ENCODE measurements around the gene FTSJ1.

FTSJ1 gene

DNA sequence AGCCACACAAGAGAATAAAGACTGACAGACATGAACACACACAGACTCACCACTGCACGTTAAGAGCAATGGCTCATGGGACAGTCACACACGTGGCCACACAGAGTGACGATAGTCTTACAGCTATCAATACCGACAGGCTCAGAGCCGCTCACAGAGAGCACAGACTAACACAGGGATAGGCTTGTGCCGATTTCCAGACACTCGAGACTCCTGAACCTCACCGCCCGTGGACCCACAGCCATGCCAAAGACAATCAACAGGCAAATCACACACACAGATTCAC, 5.2 kb upstream of the FTSJ1 start:
- DNase-seq (ENCODE audit: low spot score): no peak

DNA sequence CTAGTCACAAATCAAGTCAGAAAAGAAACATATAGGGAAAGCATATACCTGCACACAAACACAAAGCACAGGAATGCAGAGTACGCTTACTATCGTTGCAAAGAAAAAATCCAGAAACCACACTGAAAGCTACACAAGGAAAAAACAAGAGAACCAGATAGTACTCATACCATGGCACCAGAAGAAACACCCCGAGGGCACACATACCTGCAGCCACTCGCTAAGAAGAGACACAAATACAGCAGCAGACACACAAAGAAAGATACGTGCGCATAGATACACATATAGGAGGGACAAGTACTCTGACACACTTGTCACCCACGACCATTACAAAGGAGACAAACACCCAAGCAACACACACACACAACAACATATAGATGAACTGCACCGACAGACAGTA, 4.5 kb upstream of the FTSJ1 start:
- no peak for DNase-seq (ENCODE audit: low spot score)

DNA sequence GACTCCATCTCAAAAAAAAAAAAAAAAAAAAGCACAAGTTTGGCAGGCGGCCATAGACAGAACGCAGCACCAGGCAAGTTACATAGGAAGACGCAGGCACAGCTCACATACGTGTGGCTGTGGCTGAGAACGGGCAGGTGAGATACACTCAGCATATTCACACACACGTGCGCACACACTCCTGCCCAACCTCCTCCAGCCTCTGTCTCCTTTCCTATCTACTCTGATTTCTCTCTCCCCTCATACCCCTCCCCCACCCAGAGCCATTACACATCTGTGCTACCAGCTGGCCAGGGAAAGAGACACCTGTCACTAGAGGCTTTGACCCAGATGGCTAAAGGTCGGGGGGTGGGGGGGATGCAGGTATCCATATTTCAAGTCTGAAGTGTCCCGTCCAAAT, 3.8 kb upstream of the FTSJ1 start:
- DNase-seq (ENCODE audit: low spot score): no peak

DNA sequence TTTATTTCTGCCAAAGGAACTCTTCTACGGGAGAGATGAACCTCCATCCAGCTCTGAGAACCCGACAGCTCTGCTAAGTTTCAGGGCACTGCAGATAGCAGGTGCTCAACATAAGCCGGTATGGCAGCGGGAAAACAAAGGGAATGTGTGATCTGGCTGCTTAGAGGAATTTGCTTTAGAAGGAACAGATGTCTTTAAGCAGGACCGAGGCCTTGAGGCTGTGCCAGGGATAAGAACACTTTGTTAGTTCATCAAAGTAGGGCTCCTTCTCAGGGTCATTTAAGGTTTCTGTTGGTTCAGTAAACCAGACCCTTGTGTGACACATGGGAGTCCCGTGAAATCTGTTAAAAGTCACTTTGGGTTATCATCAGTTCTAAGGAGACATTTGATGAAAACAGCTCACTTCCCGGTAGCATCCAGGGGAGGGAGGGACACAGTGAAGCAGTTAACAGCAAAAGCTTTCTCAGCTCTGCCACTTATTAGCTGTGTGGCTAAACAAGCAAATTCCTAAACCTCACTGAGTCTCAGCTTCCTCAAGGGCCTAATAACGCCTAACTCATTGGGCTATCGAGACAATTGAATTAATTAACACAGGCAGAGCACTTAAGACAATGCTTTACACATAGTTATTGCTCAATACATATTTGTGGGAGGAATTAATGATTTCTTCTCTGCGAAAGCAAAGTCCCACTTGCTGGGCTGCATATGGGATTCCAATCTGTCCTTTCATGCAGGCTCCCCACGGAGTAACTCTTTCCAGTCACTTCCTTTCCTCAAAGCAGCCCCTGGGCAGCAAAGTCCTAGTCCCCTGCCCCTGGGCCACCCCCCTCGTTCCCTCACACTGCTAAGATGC, 2.9 kb upstream of the FTSJ1 start:
- DNase-seq (ENCODE audit: low spot score): no peak

DNA sequence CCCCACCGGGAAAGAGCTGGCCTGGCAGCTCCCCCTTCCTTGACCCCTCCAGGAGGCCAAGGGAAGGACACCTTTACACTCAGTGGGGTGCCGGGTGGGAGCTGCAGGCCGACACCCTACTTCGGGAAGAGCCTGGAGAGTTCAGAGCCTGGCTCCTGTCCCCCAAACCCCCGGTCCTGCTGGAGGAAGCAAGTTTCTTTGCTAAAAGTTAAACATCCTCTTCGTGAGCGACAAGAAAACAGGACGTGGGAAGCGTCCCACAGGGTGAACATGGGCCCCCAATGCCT, 2.4 kb upstream of the FTSJ1 start:
- no peak for DNase-seq (ENCODE audit: low spot score)

DNA sequence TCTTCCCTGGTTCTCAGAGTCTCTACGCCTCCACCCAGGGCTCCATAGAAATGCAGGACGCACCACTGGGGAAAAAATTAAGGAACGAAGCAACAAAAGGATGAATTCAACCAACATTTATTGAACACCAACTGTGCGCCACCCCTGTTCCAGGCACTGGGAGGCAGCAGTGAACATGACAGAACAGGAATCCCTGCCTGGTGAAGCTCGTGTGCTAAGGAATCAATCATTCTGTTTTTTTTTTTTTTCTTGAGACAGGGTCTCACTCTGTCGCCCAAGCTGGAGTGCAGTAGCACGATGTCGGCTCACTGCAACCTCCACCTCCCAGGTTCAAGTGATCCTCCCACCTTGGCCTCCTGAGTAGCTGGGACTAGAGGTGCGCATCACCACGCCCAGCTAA, 1.9 kb upstream of the FTSJ1 start:
- no peak for DNase-seq (ENCODE audit: low spot score)

DNA sequence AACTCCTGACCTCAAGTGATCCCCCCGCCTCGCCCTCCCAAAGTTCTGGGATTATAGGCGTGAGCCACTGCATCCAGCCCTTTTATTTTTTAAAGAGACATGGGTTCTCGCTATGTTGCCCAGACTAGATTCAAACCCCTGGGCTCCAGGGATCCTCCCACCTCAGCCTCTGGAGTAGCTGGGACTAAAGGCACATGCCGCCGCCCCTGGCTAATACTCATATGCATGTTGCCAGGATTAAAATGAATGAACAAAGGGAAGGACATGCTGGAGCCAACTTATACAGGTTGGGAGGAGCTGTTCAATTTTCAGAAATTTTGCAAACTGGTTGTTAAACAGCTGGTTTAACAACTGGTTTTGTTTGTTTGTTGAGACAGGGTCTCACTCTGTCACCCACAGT, 1.4 kb upstream of the FTSJ1 start:
- no peak for DNase-seq (ENCODE audit: low spot score)

DNA sequence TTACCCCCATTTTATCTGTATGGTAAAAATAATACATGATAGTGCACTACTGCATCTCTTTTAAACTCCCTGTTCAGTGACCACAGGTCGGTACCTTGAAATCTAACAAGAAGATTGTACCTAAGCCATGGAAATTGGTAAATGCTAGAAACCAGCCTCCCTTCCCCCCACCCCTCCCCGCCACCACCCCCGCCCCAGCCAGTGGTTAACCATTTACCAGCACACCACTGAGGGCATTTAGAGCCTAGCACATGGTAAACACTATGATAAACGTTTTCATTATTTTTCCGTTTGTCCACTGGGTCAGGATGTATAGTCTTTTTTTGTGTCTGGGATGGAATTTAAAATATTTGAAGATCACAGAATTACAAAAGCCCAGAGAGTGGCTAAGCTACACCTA, 703 bp upstream of the FTSJ1 start:
- no peak for DNase-seq (ENCODE audit: low spot score)

DNA sequence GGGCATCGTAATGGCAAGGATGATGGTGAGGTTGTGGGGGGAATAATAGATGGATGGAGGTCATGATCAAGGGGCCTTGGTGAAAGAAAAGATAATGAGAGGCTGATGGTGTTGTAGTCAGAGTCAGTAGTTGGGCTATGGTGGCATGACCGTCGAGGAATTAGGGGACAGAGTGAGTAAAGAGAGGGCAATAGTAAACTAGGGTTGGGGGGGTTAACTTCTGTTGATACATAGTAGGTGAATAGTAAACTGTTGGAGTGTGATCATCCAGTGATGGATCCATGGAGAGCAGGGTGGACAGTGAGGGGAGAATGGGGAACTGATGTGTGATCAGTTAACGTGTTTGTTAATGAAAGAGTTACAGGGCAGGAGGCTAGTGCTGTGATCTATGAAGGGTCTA, 920 bp downstream of the FTSJ1 start:
- DNase-seq (ENCODE audit: low spot score): no peak

DNA sequence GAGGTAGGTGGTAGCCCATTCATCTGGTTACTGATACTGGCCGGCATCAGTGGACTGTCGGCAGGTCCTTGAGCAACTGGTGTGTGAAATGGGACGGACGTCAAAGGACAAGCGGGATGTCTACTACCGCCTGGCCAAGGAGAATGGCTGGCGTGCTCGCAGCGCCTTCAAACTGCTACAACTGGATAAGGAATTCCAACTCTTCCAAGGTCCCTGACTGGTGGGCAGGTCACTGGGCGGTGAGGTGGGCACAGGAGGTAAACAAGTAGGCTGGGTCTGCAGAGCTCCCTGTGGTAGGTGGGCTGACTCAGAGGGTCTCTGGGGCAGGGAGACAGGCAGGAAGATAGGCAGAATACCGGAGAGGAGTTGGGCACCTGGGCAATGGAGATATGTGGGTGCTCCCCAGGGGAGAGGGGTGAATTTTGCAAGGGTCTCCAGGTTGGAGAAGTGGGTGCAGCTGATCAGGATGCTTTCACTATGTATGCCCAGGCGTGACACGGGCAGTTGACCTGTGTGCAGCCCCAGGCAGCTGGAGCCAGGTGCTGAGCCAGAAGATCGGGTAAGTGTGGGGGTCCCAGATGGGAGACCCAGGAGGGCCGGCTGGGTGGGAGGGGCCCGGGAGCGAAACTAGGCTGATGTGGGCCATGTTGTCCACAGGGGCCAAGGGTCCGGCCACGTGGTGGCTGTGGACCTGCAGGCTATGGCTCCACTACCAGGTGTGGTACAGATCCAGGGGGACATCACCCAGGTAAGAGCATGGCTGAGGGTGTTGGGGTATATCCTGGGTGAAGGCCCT, 2.2 kb downstream of the FTSJ1 start:
- DNase-seq (ENCODE audit: low spot score): no peak

DNA sequence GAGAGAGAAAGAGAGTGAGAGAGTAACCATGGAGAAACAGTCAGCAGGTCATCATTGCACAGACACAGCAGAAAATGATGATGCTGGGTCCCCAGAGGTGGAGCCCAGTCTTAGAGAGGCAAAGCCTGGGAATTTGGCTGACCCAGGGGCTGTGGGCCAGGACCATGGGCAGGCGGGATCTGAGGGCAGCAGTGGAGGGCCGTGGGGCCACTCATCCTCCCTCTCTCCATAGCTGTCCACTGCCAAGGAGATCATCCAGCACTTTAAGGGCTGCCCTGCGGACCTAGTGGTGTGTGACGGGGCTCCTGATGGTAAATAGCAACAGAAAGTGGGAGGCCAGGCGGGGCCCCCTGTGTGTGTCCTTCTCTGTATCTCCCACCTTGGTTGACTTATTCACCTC, 2.8 kb downstream of the FTSJ1 start:
- no peak for DNase-seq (ENCODE audit: low spot score)

DNA sequence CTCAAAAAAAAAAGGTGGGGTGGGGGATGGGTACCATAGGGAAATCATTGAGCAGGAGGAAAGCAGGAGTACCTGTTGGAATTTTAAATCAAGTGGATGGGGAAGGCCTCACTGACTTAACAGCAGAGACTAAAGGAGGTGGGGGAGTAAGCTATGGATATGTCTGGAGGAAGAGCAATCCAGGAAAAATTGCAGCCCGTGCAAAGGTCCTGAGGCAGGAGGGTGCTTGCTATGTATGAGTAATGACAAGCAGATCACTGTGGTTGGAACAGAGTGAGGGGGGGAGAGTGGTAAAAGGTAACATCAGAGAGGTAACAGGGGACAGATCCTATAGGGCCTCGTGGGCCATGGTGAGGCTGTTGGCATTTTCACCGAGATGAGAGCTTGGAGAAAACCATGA, 4.1 kb downstream of the FTSJ1 start:
- no peak for DNase-seq (ENCODE audit: low spot score)

DNA sequence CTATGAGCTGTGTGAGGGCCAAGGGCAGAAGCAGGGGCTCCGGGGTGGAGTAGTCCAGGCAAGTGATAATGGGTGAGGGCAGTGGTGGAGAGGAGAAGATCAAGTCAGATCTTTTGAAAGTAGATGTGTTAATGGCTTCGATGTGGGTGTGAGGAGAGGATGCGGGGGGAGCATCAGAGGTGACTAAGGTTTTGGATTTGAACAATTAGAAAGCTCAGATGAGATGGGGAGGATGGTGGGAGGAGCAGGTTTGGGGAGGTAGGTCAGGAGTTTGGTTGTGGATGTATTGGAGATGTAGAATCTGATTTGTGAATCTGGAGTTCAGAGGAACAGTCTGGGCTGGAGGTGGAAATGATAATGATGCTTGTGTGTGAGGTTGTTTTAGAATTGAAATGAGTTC, 4.6 kb downstream of the FTSJ1 start:
- no peak for DNase-seq (ENCODE audit: low spot score)

DNA sequence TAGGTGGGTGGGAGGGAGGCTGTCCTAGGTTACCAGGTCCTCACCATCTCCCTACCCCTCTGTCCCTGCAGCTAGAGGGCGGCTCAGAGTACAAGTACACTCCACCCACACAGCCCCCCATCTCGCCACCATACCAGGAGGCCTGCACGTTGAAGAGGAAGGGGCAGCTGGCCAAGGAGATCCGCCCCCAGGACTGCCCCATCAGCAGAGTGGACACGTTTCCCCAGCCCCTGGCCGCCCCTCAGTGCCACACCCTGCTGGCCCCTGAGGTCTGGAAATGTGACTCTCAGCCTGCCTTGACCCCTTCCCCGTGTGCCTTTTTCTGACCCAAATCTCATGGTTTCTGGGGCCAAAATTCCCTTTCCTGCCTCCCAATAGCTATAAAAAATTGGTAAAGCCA, 6.5 kb downstream of the FTSJ1 start:
- no peak for DNase-seq (ENCODE audit: low spot score)

DNA sequence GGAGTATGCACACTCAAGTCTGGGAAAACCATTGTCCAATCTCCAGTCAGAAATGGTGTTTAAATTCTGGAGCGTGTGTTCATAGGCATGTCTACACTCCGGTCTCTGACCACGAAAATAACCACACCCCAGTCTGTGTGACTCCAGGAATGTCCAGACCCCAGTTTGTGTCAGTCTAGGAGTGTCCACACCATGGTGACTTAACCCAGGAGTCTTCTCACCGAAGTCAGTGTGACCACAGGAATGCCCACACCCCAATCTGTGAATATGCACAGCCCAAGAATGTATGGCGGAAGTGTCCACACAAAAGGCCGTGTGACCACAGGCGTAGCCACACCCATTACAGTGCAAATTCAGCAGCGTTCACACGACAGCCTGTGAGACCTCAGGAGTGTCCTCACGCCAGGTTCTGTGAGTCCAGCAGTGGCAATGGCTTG, 11.4 kb downstream of the FTSJ1 start:
- no peak for DNase-seq (ENCODE audit: low spot score)

DNA sequence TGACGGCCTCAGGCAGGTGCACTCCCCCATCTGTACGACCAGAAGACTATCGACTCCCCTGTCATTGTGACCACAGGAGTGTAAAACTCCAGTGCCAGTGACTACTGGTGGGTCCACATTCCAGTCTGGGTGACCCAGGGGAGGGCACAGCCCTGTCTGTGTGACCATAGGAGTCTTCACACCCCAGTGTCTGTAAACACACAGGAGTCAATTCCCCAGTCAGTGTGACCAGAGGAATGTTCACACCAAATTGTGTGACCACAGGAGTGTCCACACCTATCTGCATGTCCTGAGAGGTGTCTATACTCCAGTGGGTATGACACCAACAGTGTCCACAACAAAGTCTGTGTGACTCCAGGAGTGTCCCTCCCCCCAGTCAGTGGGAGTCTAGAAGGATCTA, 12.0 kb downstream of the FTSJ1 start:
- DNase-seq (ENCODE audit: low spot score): no peak

DNA sequence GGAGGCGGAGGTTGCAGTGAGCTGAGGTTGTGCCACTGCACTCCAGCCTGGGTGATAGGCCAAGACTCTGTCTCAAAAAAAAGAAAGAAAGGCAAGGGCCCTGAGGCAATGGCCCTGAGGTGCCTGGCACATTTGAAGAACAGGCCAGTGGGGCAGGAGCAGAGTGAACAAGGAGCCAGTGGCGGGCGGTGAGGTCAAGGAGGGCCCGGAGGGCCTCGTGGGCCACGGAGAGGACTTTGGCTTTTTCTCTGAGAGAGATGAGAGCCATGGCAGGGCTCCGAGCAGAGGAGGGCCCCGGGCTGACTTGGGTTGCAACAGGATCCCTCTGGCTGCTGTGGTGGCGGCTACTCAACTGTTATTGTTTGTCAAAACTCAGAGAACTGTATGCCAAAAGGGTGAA, 13.3 kb downstream of the FTSJ1 start:
- no peak for DNase-seq (ENCODE audit: low spot score)

DNA sequence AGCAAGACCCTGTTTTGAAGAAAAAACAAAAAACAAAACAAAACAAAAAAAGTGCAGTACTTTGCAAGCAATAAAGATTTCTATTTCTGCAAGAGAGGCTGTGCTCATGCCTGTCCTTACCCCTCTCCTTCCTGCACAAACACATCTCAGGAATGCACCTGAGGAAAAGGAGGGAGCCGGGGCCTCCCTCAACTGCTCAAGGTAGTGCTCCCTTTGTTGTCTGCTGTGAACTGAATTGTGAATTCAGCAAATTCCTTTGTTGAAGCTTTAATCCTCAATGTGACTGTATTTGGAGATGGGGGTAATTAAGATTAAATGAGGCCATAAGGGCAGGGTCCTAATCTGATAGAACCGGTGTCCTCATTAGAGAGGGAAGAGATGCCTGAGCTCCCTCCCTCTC, 13.9 kb downstream of the FTSJ1 start:
- DNase-seq (ENCODE audit: low spot score): no peak

DNA sequence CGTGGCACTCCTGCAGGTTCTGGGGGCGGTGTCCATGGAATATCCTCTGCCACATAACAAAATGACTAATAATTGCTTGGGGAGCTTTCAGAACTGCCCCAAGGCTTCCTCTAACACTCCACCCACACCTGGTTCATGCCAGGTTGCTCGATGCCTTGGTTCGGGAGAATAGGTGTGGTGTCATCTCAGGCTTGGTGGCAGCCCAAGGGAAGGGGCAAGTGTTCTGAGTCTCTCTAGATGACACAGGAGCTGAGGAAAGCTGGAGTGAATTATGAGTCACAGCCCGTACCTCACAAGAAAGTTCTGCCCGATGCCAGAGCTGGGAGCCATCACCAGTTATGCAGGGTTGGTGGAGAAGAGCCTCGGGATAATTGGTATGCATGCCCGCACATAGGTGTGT, 14.7 kb downstream of the FTSJ1 start:
- no peak for DNase-seq (ENCODE audit: low spot score)

DNA sequence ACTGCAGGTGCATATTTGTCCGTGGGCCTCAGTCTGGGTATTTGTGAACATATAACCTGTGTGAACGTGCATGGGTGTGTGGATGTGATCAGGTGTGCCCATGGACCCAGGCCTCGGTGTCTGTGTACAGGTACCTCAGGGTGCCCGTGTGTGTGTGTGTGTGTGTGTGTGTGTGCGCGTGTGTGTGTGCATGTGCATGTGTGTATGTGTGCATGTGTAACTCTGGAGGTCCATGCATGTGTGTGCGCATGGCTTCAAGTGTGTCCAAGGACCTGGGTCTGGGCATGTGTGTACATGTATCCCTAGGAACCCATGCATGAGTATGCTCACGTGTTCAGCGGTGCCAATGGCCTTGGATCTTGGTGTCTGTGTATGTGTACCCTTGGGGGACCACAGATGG, 15.8 kb downstream of the FTSJ1 start:
- no peak for DNase-seq (ENCODE audit: low spot score)

DNA sequence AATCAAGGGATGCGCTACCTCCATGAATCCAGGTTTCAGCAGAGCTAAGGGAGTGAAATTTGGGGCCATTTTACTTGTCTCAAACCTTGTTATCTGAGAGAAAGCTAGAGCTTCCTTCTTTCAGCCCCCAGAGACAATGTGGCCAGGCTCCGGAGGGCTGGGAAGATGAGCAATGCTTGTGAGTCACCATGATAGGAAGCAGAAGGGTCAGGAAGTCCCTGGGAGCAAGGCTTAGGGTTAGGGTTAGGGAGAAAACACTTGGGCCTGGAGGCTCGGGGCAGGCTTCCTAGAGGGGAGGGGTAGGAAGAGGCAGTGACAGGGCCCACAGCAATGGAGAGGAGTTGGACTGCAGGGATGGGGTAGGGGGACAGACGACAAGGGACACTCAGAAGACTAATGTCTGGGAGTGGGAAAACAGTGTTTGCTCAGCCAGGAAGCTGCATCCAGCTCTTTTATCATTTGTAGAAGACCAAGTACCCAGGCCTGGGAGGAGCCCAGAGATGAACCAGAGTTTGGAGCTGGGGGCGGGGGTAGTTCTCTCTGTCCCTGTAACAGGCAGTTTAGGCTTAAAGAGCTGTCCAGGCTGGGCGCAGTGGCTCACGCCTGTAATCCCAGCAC, 16.4 kb downstream of the FTSJ1 start:
- DNase-seq (ENCODE audit: low spot score): no peak

DNA sequence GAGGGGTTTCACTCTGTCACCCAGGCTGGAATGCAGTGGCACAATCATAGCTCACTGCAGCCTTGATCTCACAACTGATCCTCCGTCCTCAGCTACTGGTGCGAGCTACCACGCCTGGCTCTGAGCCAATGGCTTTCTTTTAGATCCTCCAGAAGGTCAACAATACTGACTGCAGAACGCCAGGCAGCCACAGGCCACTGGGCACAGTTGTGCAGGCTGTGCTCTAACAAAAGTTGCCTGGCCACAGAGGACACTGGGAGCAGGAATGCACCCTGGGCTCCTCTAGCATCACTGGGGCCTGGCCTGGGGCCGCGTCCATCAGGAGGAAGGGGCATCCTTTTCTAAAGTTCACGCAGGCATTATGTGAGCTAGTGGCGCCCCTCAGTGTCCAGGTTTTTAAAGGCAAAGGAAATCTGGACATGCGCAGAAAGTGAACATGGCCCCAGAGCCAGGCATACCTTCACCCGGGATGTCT, 17.9 kb downstream of the FTSJ1 start:
- no peak for DNase-seq (ENCODE audit: low spot score)

DNA sequence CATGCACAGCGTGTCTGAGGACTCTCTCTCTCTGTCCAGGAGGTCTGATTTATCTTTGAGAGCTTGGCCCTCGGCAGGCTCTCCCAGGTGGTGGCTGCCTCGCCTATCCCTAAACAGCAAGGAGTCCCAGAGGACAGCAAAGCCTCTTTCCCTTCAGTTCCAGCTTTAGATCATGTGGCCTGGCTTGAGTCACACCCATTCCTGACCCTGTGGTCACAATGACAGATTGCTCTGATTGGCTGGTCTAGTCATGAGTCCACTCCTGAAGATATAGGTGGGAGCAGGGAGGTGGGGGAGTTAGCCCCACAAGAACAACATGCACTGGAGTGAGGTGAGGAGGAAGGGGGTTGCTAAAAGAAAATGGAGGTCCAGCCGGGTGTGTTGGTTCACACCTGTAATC, 20.7 kb downstream of the FTSJ1 start:
- no peak for DNase-seq (ENCODE audit: low spot score)

DNA sequence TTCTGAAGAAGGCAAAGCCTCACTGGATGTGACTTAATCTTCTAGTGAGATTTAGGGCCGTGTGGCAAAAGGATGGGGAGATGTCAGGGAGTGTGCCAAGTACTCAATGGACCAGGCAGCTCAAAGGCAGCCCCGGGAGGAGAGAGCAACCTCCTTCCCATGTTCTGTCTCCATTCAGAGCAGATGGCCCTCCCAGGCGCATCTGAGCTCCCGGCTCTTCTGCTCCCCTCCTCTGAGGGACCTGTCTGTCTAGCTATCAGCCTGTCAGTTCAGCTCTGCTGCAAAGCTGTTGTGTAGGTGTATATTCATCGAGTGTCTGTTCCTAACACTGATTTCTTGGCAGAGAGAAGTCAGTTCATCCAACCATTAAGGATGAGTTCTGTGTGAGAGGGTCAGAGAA, 21.9 kb downstream of the FTSJ1 start:
- no peak for DNase-seq (ENCODE audit: low spot score)
